Neuronal stem cell (in vitro differentiated cells): ENCODE measurements around the gene CPXM1.

Experiments
- DNase-seq: peaks from one replicate; pipeline ENCODE4 v3.0.0-alpha.2; 2013; ENCODE audit warnings: low spot score
- H2AFZ ChIP-seq: one replicate; pipeline ENCODE4 v1.6.1; 2013; ENCODE audit warnings: mild to moderate bottlenecking, low read length, inconsistent platforms
- H2AK5ac ChIP-seq: 2 replicates; pipeline ENCODE4 v1.6.1; 2013; ENCODE audit warnings: low read depth, mild to moderate bottlenecking, inconsistent platforms, low read length, moderate library complexity, mixed read lengths
- H2BK120ac ChIP-seq: 2 replicates; pipeline ENCODE4 v1.6.1; 2013; ENCODE audit warnings: low read depth, mild to moderate bottlenecking, inconsistent platforms, low read length, moderate library complexity, mixed read lengths
- H2BK12ac ChIP-seq: one replicate; pipeline ENCODE4 v1.6.1; 2013; ENCODE audit warnings: low read length, inconsistent platforms
- H2BK15ac ChIP-seq: 2 replicates; pipeline ENCODE4 v1.6.1; 2013; ENCODE audit warnings: mild to moderate bottlenecking, low read length, inconsistent platforms, mixed read lengths
- H2BK5ac ChIP-seq: one replicate; pipeline ENCODE4 v1.6.1; 2013; ENCODE audit warnings: inconsistent platforms, mild to moderate bottlenecking, low read length, moderate library complexity
- H3K14ac ChIP-seq: one replicate; pipeline ENCODE4 v1.6.1; 2013; ENCODE audit warnings: low read length, inconsistent platforms
- H3K18ac ChIP-seq: 2 replicates; pipeline ENCODE4 v1.6.1; 2013; ENCODE audit warnings: low read length, inconsistent platforms
- H3K23ac ChIP-seq: 2 replicates; pipeline ENCODE4 v1.6.1; 2013; ENCODE audit warnings: low read depth, mild to moderate bottlenecking, mixed read lengths, low read length, inconsistent platforms; ENCODE audit not compliant: poor library complexity
- H3K27ac ChIP-seq: replicated peaks from 3 replicates; pipeline ENCODE4 v1.5.1; 2013; ENCODE audit warnings: low read length, inconsistent platforms
- H3K27me3 ChIP-seq, 3 experiments: 2 replicates each; pipeline ENCODE4 v1.6.1; 2013; ENCODE audit warnings: low read length in 3 of 3, mild to moderate bottlenecking in 2 of 3, inconsistent platforms in 1 of 3, low read depth in 1 of 3, mixed read lengths in 1 of 3, moderate library complexity in 1 of 3; ENCODE audit not compliant: control insufficient read depth in 3 of 3, insufficient read depth in 3 of 3
- H3K36me3 ChIP-seq, 2 donors: replicated peaks in 1 of 2; 2 replicates each; pipeline ENCODE4 v1.6.1; 2013; ENCODE audit warnings: low read length in 2 of 2; ENCODE audit not compliant: control insufficient read depth in 2 of 2, insufficient read depth in 2 of 2
- H3K4ac ChIP-seq: 2 replicates; pipeline ENCODE4 v1.6.1; 2013; ENCODE audit warnings: inconsistent platforms, mild to moderate bottlenecking, low read length, moderate library complexity
- H3K4me1 ChIP-seq, 2 donors: 1 replicate in 1 of 2; 2 replicates in 1 of 2; pipeline ENCODE4 v1.6.1; 2013; ENCODE audit warnings: low read length in 2 of 2, low read depth in 1 of 2; ENCODE audit not compliant: control insufficient read depth in 2 of 2, insufficient read depth in 1 of 2
- H3K4me2 ChIP-seq: one replicate; pipeline ENCODE4 v1.6.1; 2013; ENCODE audit warnings: mild to moderate bottlenecking, low read length, inconsistent platforms; ENCODE audit not compliant: insufficient read depth, poor library complexity, severe bottlenecking
- H3K4me3 ChIP-seq, 2 donors: 2 replicates each; pipeline ENCODE4 v1.5.1; 2013; ENCODE audit warnings: low read length in 2 of 2, mild to moderate bottlenecking in 2 of 2, inconsistent platforms in 1 of 2, moderate library complexity in 1 of 2
- H3K79me1 ChIP-seq: one replicate; pipeline ENCODE4 v1.6.1; 2013; ENCODE audit warnings: low read depth, mild to moderate bottlenecking, inconsistent platforms, low read length, moderate library complexity
- H3K9ac ChIP-seq: one replicate; pipeline ENCODE4 v1.6.1; 2013; ENCODE audit warnings: mild to moderate bottlenecking, low read depth, low read length, inconsistent platforms; ENCODE audit not compliant: poor library complexity
- H3K9me3 ChIP-seq, 2 donors: replicated peaks in 1 of 2; 2 replicates each; pipeline versions ENCODE3 to v1.6.1; 2013; ENCODE audit warnings: low read length in 2 of 2, mild to moderate bottlenecking in 2 of 2, inconsistent platforms in 1 of 2, low read depth in 1 of 2, mixed read lengths in 1 of 2, moderate library complexity in 1 of 2; ENCODE audit not compliant: control insufficient read depth in 2 of 2, insufficient read depth in 1 of 2
- H4K8ac ChIP-seq: one replicate; pipeline ENCODE4 v1.6.1; 2013; ENCODE audit warnings: low read depth, mild to moderate bottlenecking, inconsistent platforms, low read length, moderate library complexity
- H4K91ac ChIP-seq: one replicate; pipeline ENCODE4 v1.6.1; 2013; ENCODE audit warnings: low read length, low read depth, mild to moderate bottlenecking, inconsistent platforms; ENCODE audit not compliant: poor library complexity
- WGBS, 2 donors: extraction: QIAGEN DNeasy Blood & Tissue Kit; methylation state at CpG; one replicate each; pipeline ENCODE4 v1.1.7; 2013; ENCODE audit warnings: missing lambda C conversion rate in 2 of 2, mixed read lengths in 1 of 2; ENCODE audit not compliant: insufficient read length in 2 of 2, insufficient replicate concordance in 1 of 2; ENCODE audit errors: extremely low coverage in 2 of 2; 5-methylcytosine and 5-hydroxymethylcytosine counted together

The CPXM1 gene

DNA sequence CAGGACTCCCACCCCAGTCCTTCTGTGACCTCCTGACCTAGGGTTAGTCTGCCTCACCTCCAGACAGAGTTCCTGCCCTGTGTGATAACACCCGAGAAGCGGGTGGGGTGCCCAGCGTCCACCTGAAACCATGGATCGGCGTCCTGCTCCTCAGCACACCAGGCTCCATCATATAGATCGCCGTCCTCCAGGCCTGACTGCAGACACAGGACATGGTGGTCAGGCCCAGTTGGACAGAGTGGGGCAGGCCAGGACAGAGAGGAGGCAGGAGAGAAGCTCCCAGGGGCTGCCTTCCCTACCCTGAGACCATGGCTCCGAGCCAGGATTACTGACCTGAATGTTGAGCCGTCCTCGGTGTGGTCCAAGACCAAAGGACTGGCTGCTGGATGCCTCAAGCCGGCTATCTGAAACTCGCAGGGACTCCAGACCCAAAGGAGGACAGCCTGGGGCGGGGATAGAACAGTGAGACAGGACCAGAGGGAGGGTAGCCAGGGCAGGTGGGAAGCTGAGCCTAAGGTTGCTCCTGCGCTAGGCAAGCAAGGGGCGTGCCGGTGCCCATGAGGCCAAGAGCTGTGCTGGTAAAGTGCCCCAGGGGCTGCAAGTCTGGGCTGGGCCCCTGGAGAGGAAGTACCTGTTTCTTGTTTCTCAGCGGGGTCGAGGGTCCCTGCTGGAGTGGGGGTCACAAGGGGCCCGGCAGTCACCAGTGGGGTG is 2.2 kb downstream of the CPXM1 start:
- Histone ChIP-seq H2AFZ (no peak overlapping the region), H3K4me2 (no peak overlapping the region), H3K27me3 (peaks cover 0 to 18% (median 3%) of the 10 kb centered on the region in 3 experiments), H3K4me1 (peaks cover 12 to 15% of the 10 kb centered on the region in 2 donors), H2BK15ac (no peak overlapping the region), H3K27ac (no peak overlapping the region), H2BK12ac (no peak overlapping the region), H3K23ac (no peak overlapping the region), H2BK5ac (peak overlapping the region; percentile 46), H2BK120ac (peak overlapping the region; percentile 3), H3K4ac (no peak overlapping the region), H3K79me1 (peaks cover 8% of the 10 kb centered on the region), H3K36me3 (peaks cover 45 to 61% of the 10 kb centered on the region in 2 donors), H4K91ac (no peak overlapping the region), H3K18ac (no peak overlapping the region), H3K14ac (no peak overlapping the region), H2AK5ac (peak overlapping the region; percentile 61), H3K4me3 (no peak overlapping the region), H4K8ac (no peak overlapping the region), H3K9me3 (peaks cover 0 to 2% of the 10 kb centered on the region in 2 donors), H3K9ac (no peak overlapping the region)
- DNase-seq, result no peak
- no CpG with 5 or more reads among the region's 19 CpGs for WGBS, 2 donors

DNA sequence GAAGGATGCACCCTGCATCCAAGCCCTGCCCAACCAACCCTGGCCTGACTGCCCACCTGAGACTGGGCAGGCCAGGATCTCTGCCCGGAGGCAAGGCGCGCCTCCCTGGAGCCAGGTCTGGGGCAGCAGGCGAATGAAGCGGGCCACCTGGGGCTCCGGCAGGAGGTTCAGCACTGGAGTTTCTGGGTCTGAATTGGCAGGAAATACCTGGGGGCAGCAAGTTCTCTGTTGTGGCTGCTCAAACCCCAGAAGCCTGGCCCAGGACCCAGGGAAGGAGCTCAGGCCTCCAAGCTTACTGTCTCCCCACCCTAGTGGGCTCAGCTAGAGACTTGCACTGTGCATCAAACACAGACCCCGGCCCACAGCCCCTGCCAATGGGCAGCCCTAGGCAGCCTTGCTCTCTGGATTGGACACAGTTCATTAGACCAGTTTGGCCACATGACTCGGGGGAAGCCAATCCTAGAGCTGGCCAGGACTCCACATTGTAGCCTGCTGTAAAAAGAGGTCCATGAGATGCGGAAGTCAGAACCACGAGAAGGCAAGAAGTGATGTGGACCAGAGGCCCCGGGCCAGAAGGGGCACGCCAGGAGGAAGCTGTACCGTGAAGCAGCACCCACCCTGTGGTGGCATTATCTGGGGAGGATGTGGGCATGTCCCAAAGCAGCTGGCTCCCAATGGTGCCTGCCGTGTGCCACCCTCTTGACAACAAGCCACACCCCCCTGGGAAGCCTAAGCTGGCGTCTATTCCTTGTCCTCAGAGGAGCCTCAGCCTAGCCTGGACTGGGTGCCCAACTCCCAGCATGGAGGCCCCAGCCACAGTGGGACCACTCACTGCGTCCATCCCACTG is 3.1 kb downstream of the CPXM1 start:
- no CpG with 5 or more reads among the region's 16 CpGs for WGBS, 2 donors
- H3K79me1 ChIP-seq, result peaks cover 8% of the 10 kb centered on the region
- no peak overlapping the region for H4K8ac ChIP-seq
- H2BK120ac ChIP-seq, result no peak overlapping the region
- H4K91ac ChIP-seq, result no peak overlapping the region
- H3K27me3 ChIP-seq, result peaks cover 0 to 11% (median 0%) of the 10 kb centered on the region in 3 experiments
- DNase-seq, result no peak
- H2BK12ac ChIP-seq, result no peak overlapping the region
- H3K4ac ChIP-seq, result no peak overlapping the region
- no peak overlapping the region for H2AFZ ChIP-seq
- H3K9me3 ChIP-seq, result peaks cover 0 to 6% of the 10 kb centered on the region in 2 donors
- H3K9ac ChIP-seq, result no peak overlapping the region
- peaks cover 47 to 61% of the 10 kb centered on the region in 2 donors for H3K36me3 ChIP-seq
- no peak overlapping the region for H3K23ac ChIP-seq
- H2AK5ac ChIP-seq, result no peak overlapping the region
- peaks cover 12 to 15% of the 10 kb centered on the region in 2 donors for H3K4me1 ChIP-seq
- H2BK15ac ChIP-seq, result no peak overlapping the region
- H3K4me3 ChIP-seq, result no peak overlapping the region
- no peak overlapping the region for H2BK5ac ChIP-seq
- H3K4me2 ChIP-seq, result no peak overlapping the region
- no peak overlapping the region for H3K18ac ChIP-seq
- no peak overlapping the region for H3K27ac ChIP-seq
- no peak overlapping the region for H3K14ac ChIP-seq

DNA sequence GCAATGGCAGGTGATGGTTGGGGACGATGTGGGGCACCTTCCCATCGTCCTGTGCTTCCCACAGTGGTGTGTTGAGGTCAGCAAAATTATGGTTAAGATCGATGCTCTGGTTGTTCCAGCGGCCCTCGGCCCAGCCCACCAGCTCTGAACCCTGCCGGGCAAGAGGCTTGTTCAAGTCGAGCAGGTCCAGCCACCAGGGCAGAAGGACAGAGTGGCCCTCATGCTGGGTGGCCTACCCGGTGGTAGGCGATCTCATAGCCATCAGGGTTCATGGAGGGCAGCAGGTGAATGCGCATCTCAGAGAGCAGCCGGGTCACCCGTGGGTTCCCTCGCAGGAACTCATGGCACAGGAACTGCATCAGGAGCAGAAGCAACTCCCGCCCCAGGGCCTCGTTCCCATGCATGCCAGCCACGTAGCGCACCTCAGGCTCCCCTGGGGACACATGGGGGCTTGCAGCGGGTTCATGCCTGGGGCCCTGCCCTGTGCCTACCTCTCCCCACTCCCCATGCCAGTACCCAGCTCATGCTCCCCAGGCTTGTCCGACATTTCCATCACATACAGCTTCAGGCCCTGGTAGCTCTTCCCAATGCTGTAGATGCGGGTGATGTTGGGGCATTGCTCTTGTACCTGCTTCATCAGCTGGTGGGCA is 4.3 kb downstream of the CPXM1 start:
- no peak overlapping the region for H2AK5ac ChIP-seq
- no peak overlapping the region for H2BK12ac ChIP-seq
- no peak overlapping the region for H3K4ac ChIP-seq
- H3K27me3 ChIP-seq, result peaks cover 0 to 3% (median 0%) of the 10 kb centered on the region in 3 experiments
- peak overlapping the region; percentile 18 for H3K23ac ChIP-seq
- H3K9me3 ChIP-seq, result peaks cover 0 to 6% of the 10 kb centered on the region in 2 donors
- no peak overlapping the region for H3K18ac ChIP-seq
- no peak overlapping the region for H2BK5ac ChIP-seq
- H4K8ac ChIP-seq, result no peak overlapping the region
- no peak for DNase-seq
- H3K14ac ChIP-seq, result no peak overlapping the region
- peaks cover 47 to 61% of the 10 kb centered on the region in 2 donors for H3K36me3 ChIP-seq
- peaks cover 8% of the 10 kb centered on the region for H3K79me1 ChIP-seq
- H3K4me3 ChIP-seq, result no peak overlapping the region
- H3K9ac ChIP-seq, result no peak overlapping the region
- no CpG with 5 or more reads among the region's 20 CpGs for WGBS, 2 donors
- no peak overlapping the region for H3K27ac ChIP-seq
- H2AFZ ChIP-seq, result no peak overlapping the region
- no peak overlapping the region for H3K4me2 ChIP-seq
- peaks cover 9 to 12% of the 10 kb centered on the region in 2 donors for H3K4me1 ChIP-seq
- H2BK15ac ChIP-seq, result no peak overlapping the region
- no peak overlapping the region for H4K91ac ChIP-seq
- no peak overlapping the region for H2BK120ac ChIP-seq
